ENCODE results near the gene ALMS1. TPM values are rescaled to one million over a fixed set of nuclear protein-coding genes. Genes with fewer than 3 reads are reported as not detected.
A peak's percentile ranks its signal among the peaks of the same experiment; 100 is the strongest.

The ALMS1 gene
- total and polyA plus RNA-seq, 9 of the 15 experiments (the other 6 are each of a cell fraction or from before 2014, with no cell fraction given): 1.4 to 26.3 (median 13.6) TPM

- POLR2A ChIA-PET: interaction anchor here (0.7 kb wide), 1 partner anchor 10 kb away, joined by 3 read pairs; no protein-coding TSS in a partner anchor
- in situ Hi-C loops (cut with MboI): no loop called here
- no peak for TF ChIP-seq ZNF695 (CRISPR knock-in tag; IDR thresholded peaks at IDR 0.05)
- no peak for TF ChIP-seq ILF3 (IDR thresholded peaks at IDR 0.05; ENCODE audit: borderline replicate concordance)
- TF ChIP-seq ZNF217 (CRISPR knock-in tag; IDR thresholded peaks at IDR 0.05): no peak
- TF ChIP-seq TAF7 (tag; IDR thresholded peaks at IDR 0.05): no peak
- TF ChIP-seq OTX1 (CRISPR knock-in tag; IDR thresholded peaks at IDR 0.05): no peak
- no peak for TF ChIP-seq ZNF780A (CRISPR knock-in tag; IDR thresholded peaks at IDR 0.05)
- peak; percentile 93 for TF ChIP-seq CHD2 (IDR thresholded peaks at IDR 0.05; ENCODE audit: low read depth, low read length)
- TF ChIP-seq MAFG (tag; conservative IDR thresholded peaks at IDR 0.05): peak; percentile 46; the same call in 1 of the 2 replicates
- TF ChIP-seq SRF (CRISPR knock-in tag; IDR thresholded peaks at IDR 0.05): no peak
- peak in 1 of 3 experiments; percentile 29 for TF ChIP-seq YY1 (IDR thresholded peaks at IDR 0.05; ENCODE audit: borderline replicate concordance in 1 of 3, control insufficient read depth in 1 of 3, extremely low read depth in 1 of 3, insufficient read depth in 3 of 3, insufficient read length in 1 of 3, insufficient replicate concordance in 2 of 3, low read depth in 1 of 3, low read length in 2 of 3)
- peak; percentile 70; the same call in 1 of the 2 replicates for TF ChIP-seq EHMT2 (IDR thresholded peaks at IDR 0.05)
- no peak for TF ChIP-seq KLF16 (IDR thresholded peaks at IDR 0.05)
- no peak for TF ChIP-seq CBFB (CRISPR knock-in tag; IDR thresholded peaks at IDR 0.05)
- TF ChIP-seq PPARD (CRISPR knock-in tag; IDR thresholded peaks at IDR 0.05): no peak
- no peak for TF ChIP-seq KDM2B (CRISPR knock-in tag; IDR thresholded peaks at IDR 0.05)
- TF ChIP-seq PHB2 (IDR thresholded peaks at IDR 0.05; ENCODE audit: low read depth): no peak
- no peak for TF ChIP-seq TRIM24 (IDR thresholded peaks at IDR 0.05)
- TF ChIP-seq HINFP (tag; conservative IDR thresholded peaks at IDR 0.05; ENCODE audit: low read depth): no peak
- no peak for TF ChIP-seq SRSF9 (IDR thresholded peaks at IDR 0.05; ENCODE audit: borderline replicate concordance, low read depth, low read length)
- TF ChIP-seq TEAD1 (CRISPR knock-in tag; IDR thresholded peaks at IDR 0.05): no peak
- TF ChIP-seq NFYB (IDR thresholded peaks at IDR 0.05; ENCODE audit: extremely low read depth, insufficient read length): peak; percentile 5
These were observed 41.6 kb upstream of the ALMS1 start for GRCh38 chr2:73343992-73344391.

More at GRCh38 chr2:73343992-73344391, 41.6 kb upstream of the ALMS1 start:
- H3K9me3 ChIP-seq (replicated peaks; ENCODE audit: control insufficient read depth, insufficient read depth, low read depth, low read length): no peaks in the 10 kb centered on the region
- H3K4me3 ChIP-seq: no peak overlapping the region
- no peaks in the 10 kb centered on the region for H3K79me2 ChIP-seq (ENCODE audit: control insufficient read depth, insufficient read depth, low read length)
- ATAC-seq (peak; percentile 80), DNase-seq (ENCODE audit: extremely low read depth in 1 of 4, low spot score in 3 of 4) (peak in 2 of 4 experiments; percentile 20 to 27), FAIRE-seq (peak; percentile 71)
- no peaks in the 10 kb centered on the region for H3K36me3 ChIP-seq (ENCODE audit: control insufficient read depth, insufficient read depth, low read length)
- 3% methylated on average over 5 of the region's 5 CpGs for WGBS (ENCODE audit: insufficient coverage, low coverage, missing lambda C conversion rate)
- H3K4me2 ChIP-seq (ENCODE audit: insufficient read depth, low read length): no peak overlapping the region
- H4K20me1 ChIP-seq (replicated peaks; ENCODE audit: control insufficient read depth, insufficient read depth, low read length): no peaks in the 10 kb centered on the region
- no peaks in the 10 kb centered on the region for H3K4me1 ChIP-seq (replicated peaks in 1 of 2; ENCODE audit: control insufficient read depth in 2 of 2, insufficient read depth in 2 of 2, low read length in 2 of 2)
- CTCF ChIA-PET (ENCODE audit: low intra/inter-chr PET ratio): no interaction called here
- no peak overlapping the region for H2AFZ ChIP-seq (ENCODE audit: low read depth, low read length)
- BruUV-seq (replicated peaks): no TSS peak
- no peaks in the 10 kb centered on the region for H3K9me1 ChIP-seq (ENCODE audit: control insufficient read depth, insufficient read depth, low read length)
- no peak overlapping the region for H3K27ac ChIP-seq (ENCODE audit: extremely low read depth, low read depth, low read length)
- intact Hi-C loops (cut with micrococcal nuclease): no loop called here
- no peak overlapping the region for H3K9ac ChIP-seq (ENCODE audit: insufficient read depth in 1 of 2, low read depth in 2 of 2, low read length in 2 of 2)
- H3K27me3 ChIP-seq (ENCODE audit: control insufficient read depth in 2 of 2, insufficient read depth in 2 of 2, low read length in 2 of 2): peaks cover 10 to 12% of the 10 kb centered on the region in 2 experiments; a peak in 3 of 5 replicates

Data from K562 (cell line).